ELF-1 (cell line): Measurements from ENCODE around the gene KCNAB3.
"Not testable (repeated sequence)": the region's sequence is repeated elsewhere in the genome, so short reads cannot be mapped to it uniquely, and the experiment has no call there.

Experiments
- DNase-seq: peaks from one replicate; pipeline ENCODE4 v3.0.0-alpha.2; 2016; ENCODE audit warnings: low read depth, low spot score

The KCNAB3 gene

GRCh38 chr17:7929158-7930023 lies at the start of gene KCNAB3:
Gene KCNAB3, minus strand, starts transcription at chr17:7929856. Its CDS starts 421 bp downstream, at chr17:7929435.
- DNase-seq: peak; percentile 85

- no peak for DNase-seq
These were observed 48.1 kb upstream of the KCNAB3 start for GRCh38 chr17:7977805-7978204.

- no peak for DNase-seq
These were observed 47.4 kb upstream of the KCNAB3 start for GRCh38 chr17:7977039-7977438.

GRCh38 chr17:7974638-7975131 lies 45.0 kb upstream of the KCNAB3 start:
- no peak for DNase-seq

DNA sequence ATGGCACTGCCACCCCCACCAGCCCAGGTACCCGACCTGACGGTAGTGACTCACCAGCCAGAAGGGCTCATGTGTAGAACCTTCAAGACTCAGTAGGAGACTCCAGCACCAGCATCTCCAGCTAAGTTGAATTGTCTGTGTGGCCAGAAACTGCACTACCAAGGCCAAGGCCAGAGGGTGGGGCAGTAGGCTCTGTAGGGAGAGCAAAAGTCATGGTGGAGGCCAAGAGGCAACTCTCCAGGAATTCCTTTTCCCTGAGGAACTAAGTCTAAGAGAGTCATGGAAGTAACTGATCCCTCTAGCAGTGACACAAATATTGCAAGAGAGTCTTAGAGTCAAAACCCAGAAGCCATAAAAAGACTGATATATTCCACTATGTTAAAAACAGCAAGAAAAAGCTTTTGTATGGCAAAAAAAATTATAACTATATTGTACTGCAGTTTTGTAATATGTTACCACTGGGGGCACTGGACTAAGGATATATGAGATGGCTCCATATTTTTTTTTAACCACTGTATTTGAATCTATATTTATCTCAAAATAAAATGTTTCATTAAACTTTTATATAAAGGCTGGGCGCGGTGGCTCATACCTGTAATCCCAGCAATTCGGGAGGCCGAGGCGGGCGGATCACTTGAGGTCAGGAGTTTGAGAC lies 42.6 kb upstream of the KCNAB3 start:
- no peak for DNase-seq

GRCh38 chr17:7971651-7972050 lies 42.0 kb upstream of the KCNAB3 start:
- no peak for DNase-seq

- DNase-seq: no peak
These were observed 39.8 kb upstream of the KCNAB3 start for GRCh38 chr17:7969433-7969832.

DNA sequence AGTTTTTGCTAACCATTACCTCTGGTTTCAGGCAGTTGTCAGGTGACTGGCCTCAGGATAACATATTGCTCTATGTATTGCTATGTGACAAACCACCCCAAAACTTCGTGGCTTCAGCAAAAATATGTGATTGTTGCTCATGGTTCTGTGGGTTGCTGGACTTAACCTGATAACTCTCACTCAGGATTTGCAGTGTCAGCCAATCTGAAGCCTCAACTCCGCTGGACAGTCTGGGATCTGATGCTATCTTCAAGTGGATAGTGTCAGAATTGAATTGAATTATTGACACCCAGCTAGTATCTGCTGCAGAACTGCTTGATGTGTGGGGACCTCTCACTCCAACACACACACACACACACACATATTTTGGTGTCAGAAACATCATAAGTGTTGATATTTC lies 38.1 kb upstream of the KCNAB3 start:
- DNase-seq: no peak

DNA sequence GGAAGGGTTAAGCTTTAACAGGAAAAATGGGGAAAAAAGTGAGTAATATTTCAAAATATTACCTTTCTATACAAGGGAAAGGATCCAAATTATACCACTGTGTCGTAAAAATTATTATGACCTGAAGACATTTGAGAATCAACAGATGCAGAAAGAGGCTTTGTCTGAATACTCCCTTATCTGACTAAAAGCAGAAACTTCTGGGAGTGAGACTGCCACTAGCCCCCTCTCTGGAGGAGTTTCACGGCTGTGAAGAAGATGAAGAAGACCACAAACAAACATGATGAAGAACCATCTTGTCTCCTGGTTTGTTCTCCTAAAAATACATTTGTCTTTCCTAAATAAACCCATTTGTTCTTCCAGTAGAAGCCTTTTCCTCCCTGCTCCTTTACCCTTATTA lies 31.8 kb upstream of the KCNAB3 start:
- DNase-seq: no peak

- DNase-seq: no peak
These were observed 30.0 kb upstream of the KCNAB3 start for GRCh38 chr17:7959503-7960253.

DNA sequence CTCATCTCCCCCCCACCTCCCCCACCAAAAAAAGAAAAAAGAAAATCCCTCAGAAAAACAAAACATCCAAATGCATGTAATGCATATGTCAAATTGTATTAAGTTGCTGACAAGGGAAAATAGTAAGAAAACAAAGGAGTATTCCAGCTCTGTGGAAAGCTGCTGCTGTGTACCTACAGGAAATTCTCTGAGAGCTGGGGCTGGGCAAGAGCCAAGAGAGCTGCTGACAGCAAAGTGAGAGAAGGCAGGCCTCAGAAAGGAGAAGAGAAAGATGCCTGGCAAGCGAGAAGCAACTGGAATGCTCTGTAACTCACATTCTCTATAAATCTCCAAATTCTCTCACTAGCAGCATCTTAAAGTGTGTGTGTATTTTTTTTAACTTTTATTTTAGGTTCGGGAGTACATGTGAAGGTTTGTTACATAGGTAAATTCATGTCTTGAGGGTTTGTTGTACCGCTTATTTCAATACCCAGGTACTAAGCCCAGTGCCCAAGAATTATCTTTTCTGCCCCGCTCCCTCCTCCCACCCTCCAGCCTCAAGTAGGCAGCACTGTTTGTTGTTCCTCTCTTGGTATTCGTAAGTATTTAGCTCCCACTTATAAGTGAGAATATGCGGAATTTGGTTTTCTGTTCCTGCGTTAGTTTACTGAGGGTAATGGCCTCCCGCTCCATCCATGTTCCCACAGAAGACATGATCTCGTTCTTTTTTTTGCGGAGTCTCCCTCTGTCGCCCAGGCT lies 26.7 kb upstream of the KCNAB3 start:
- DNase-seq: peak; percentile 16

- DNase-seq: no peak
These were observed 26.0 kb upstream of the KCNAB3 start for GRCh38 chr17:7955414-7956227.

- not testable (repeated sequence) for DNase-seq
These were observed 23.6 kb upstream of the KCNAB3 start for GRCh38 chr17:7953266-7953665.

DNA sequence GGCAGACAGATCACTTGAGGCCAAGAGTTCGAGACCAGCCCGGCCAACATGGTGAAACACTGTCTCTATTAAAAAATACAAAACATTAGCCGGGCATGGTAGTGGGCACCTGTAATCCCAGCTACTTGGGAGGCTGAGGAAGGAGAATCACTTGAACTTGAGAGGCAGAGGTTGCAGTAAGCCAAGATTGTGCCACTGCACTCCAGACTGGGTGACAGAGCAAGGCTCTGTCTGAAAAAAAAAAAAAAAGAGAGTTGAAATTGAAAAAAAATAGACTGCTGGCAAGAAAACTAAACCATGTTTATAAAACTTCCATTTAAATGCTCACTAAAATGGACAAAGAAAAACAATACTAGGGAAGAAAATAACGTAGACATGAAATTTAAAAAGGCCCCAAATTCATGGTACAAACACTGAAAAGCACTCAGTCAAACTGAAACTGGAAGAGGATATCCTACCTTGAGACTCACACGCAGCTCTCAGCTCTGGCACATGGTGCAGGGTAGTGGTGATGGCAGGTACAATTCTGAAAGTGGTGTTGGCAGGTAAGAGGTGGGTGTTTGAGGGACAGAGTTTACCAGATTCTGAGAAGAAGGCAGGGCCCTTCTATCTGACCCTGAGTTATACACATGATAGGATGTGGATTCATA lies 21.6 kb upstream of the KCNAB3 start:
- no peak for DNase-seq

- no peak for DNase-seq
These were observed 20.9 kb upstream of the KCNAB3 start for GRCh38 chr17:7950578-7950977.

DNA sequence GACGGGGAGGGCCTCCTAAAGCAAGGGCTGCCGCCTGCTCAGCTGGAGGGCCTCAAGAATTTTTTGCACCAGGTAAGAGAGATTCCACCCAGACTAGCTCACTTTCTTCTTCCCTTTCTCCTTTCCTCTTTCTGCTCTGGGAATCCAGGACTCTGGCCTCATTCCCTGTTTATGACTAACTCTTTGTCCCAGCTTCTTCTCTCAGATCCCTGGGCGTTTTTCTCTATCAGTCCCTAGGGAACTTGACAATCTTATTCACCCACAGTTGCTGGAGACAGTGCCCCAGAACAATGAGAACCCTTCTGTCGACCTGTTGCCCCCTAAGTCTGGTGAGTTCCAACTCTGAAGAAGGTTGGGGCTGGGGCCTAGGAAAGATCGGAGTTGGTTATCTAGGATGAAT lies 18.0 kb upstream of the KCNAB3 start:
- DNase-seq: no peak

- no peak for DNase-seq
These were observed 16.8 kb upstream of the KCNAB3 start for GRCh38 chr17:7946441-7946840.

DNA sequence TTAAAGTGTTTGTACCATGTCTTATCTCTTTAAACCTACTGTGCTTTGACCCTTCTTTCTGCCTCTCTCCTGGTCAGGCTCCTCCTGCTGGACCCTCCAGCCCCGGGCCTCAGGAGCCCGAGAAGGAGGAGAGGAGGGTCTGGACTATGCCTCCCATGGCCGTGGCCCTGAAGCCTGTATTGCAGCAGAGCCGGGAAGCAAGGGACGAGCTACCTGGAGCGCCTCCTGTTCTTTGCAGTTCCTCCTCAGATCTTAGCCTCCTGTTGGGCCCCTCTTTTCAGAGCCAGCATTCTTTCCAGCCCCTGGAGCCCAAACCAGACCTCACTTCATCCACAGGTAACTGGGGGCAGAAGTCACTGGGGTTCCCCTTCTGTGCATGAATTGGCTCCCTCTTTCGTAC lies 16.0 kb upstream of the KCNAB3 start:
- no peak for DNase-seq

DNA sequence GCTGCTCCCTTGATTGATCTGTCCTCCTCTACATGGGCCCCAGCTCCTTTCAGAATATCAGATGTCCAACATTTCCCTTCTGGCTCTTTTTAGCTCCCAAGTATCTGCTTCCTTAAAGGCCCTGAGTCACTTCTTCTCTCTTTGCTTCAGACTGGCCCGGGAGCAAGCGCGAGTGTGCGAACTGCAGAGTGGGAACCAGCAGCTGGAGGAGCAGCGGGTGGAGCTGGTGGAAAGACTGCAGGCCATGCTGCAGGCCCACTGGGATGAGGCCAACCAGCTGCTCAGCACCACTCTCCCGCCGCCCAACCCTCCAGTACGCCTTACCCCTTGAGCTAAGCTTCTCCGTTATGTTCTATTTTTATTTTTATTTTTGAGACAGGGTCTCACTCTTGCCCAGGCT lies 14.7 kb upstream of the KCNAB3 start:
- no peak for DNase-seq

DNA sequence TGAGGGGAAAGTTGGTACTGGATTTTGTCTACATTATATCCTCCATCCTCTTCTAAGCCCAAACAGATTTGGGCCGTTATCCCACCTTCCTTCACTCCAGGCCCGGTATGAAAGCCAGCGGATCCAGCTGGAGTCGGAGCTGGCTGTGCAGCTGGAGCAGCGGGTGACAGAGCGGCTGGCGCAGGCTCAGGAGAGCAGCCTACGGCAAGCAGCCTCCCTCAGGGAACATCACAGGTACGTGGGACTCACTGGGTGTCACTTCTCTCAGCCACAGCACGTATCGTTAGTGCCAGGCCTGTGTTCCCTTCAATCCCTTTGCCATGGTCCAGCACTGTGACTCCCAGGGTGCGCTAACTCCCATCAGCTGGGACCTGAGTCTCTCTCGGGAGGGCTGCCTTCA lies 13.6 kb upstream of the KCNAB3 start:
- DNase-seq: no peak
